Endometrial microvascular endothelial cells (primary cell): Measurements from ENCODE around the gene OSER1. TPM values are rescaled to one million over a fixed set of nuclear protein-coding genes. Genes with fewer than 3 reads are reported as not detected.
"Not testable (repeated sequence)": the region's sequence is repeated elsewhere in the genome, so short reads cannot be mapped to it uniquely, and the experiment has no call there.

ENCODE experiments used
- in situ Hi-C: cut with HindIII; loops from 2 replicates; pipeline ENCODE4 v1.10.0; 2017; ENCODE audit warnings: low sequenced_read_pairs, low pct_unique_long_range_greater_than_20kb; ENCODE audit errors: inconsistent ontology term
- total RNA-seq: library from RNA; depleted of rRNA; stranded (reverse); fragments of >200 nt; gene quantifications from one replicate; pipeline ENCODE4 v1.2.3, GENCODE V29; 2015; ENCODE audit errors: inconsistent ontology term

Gene OSER1
- 36.9 TPM for total RNA-seq

GRCh38 chr20:44210406-44211176 lies at the start of gene OSER1:
Gene OSER1, minus strand, starts transcription at chr20:44210771. Its CDS starts 3,814 bp downstream, at chr20:44206957.
- in situ Hi-C loops: no loop called here

- in situ Hi-C loops: no loop called here
These were observed 47.8 kb upstream of the OSER1 start for GRCh38 chr20:44258226-44258890.

GRCh38 chr20:44256961-44257360 lies 46.4 kb upstream of the OSER1 start:
- in situ Hi-C loops: no loop called here

- in situ Hi-C loops: no loop called here
These were observed 45.4 kb upstream of the OSER1 start for GRCh38 chr20:44255942-44256341.

- in situ Hi-C loops: no loop called here
These were observed 43.5 kb upstream of the OSER1 start for GRCh38 chr20:44254073-44254472.

GRCh38 chr20:44253528-44253927 lies 43.0 kb upstream of the OSER1 start:
- in situ Hi-C loops: no loop called here

GRCh38 chr20:44251284-44251683 lies 40.7 kb upstream of the OSER1 start:
- in situ Hi-C loops: no loop called here

- in situ Hi-C loops: no loop called here
These were observed 37.8 kb upstream of the OSER1 start for GRCh38 chr20:44248410-44248759.

- in situ Hi-C loops: no loop called here
These were observed 37.2 kb upstream of the OSER1 start for GRCh38 chr20:44247586-44248409.

GRCh38 chr20:44247131-44247571 lies 36.6 kb upstream of the OSER1 start, which contains the start of gene GDAP1L1:
Gene GDAP1L1, plus strand, starts transcription at chr20:44247308. Its CDS starts 27 bp downstream, at chr20:44247335.
- in situ Hi-C loops: no loop called here

- in situ Hi-C loops: no loop called here
These were observed 35.4 kb upstream of the OSER1 start for GRCh38 chr20:44245977-44246376.

- in situ Hi-C loops: no loop called here
These were observed 31.2 kb upstream of the OSER1 start for GRCh38 chr20:44241796-44242195.

GRCh38 chr20:44236840-44237239 lies 26.3 kb upstream of the OSER1 start:
- in situ Hi-C loops: not testable (repeated sequence)

GRCh38 chr20:44235702-44236101 lies 25.1 kb upstream of the OSER1 start:
- in situ Hi-C loops: no loop called here

GRCh38 chr20:44234566-44235317 lies 24.2 kb upstream of the OSER1 start:
- in situ Hi-C loops: no loop called here

GRCh38 chr20:44233436-44234016 lies 23.0 kb upstream of the OSER1 start:
- in situ Hi-C loops: no loop called here

- in situ Hi-C loops: not testable (repeated sequence)
These were observed 21.9 kb upstream of the OSER1 start for GRCh38 chr20:44232469-44232856.

- in situ Hi-C loops: no loop called here
These were observed 21.3 kb upstream of the OSER1 start for GRCh38 chr20:44231713-44232468.
